Adipocyte (in vitro differentiated cells): ENCODE measurements around the gene REXO1.
"Not testable (repeated sequence)": the region's sequence is repeated elsewhere in the genome, so short reads cannot be mapped to it uniquely, and the experiment has no call there.

Source experiments
- DNase-seq: peaks from one replicate; pipeline ENCODE4 v3.0.0-alpha.2; 2015; ENCODE audit warnings: low read depth
- H3K27me3 ChIP-seq: replicated peaks from 2 replicates; pipeline ENCODE4 v1.7.0; 2013; ENCODE audit warnings: mild to moderate bottlenecking, low read length, moderate library complexity; ENCODE audit not compliant: control insufficient read depth, insufficient read depth
- H3K36me3 ChIP-seq: 2 replicates; pipeline ENCODE4 v1.7.0; 2013; ENCODE audit warnings: low read length, mild to moderate bottlenecking, moderate library complexity; ENCODE audit not compliant: control insufficient read depth, insufficient read depth, severe bottlenecking
- H3K4me1 ChIP-seq: 2 replicates; pipeline ENCODE4 v1.7.0; 2013; ENCODE audit warnings: mild to moderate bottlenecking, low read length, moderate library complexity; ENCODE audit not compliant: control insufficient read depth, insufficient read depth
- H3K4me3 ChIP-seq: 2 replicates; pipeline ENCODE4 v1.7.0; 2013; ENCODE audit warnings: mild to moderate bottlenecking, low read length, moderate library complexity
- H3K9ac ChIP-seq: 2 replicates; pipeline ENCODE4 v1.7.0; 2013; ENCODE audit warnings: mild to moderate bottlenecking, low read length, moderate library complexity
- H3K9me3 ChIP-seq: 2 replicates; pipeline ENCODE4 v1.7.0; 2013; ENCODE audit warnings: mild to moderate bottlenecking, low read length, moderate library complexity; ENCODE audit not compliant: control insufficient read depth

The REXO1 gene

GRCh38 chr19:1875265-1875645, 27.0 kb upstream of the REXO1 start:
- H3K9ac ChIP-seq, result peak overlapping the region; percentile 98
- peaks cover 27% of the 10 kb centered on the region for H3K4me1 ChIP-seq
- H3K4me3 ChIP-seq, result peak overlapping the region; percentile 92
- not testable (repeated sequence) for DNase-seq, H3K36me3 ChIP-seq, H3K27me3 ChIP-seq, H3K9me3 ChIP-seq

- Histone ChIP-seq H3K36me3 (peaks cover 4% of the 10 kb centered on the region), H3K4me3 (peak overlapping the region; percentile 92), H3K9ac (peak overlapping the region; percentile 98), H3K27me3 (no peaks in the 10 kb centered on the region), H3K9me3 (no peaks in the 10 kb centered on the region), H3K4me1 (peaks cover 27% of the 10 kb centered on the region)
- no peak for DNase-seq
Observed at GRCh38 chr19:1874554-1875185, 26.4 kb upstream of the REXO1 start.

GRCh38 chr19:1873524-1874473, 25.5 kb upstream of the REXO1 start:
- peak overlapping the region; percentile 92 for H3K4me3 ChIP-seq

DNA sequence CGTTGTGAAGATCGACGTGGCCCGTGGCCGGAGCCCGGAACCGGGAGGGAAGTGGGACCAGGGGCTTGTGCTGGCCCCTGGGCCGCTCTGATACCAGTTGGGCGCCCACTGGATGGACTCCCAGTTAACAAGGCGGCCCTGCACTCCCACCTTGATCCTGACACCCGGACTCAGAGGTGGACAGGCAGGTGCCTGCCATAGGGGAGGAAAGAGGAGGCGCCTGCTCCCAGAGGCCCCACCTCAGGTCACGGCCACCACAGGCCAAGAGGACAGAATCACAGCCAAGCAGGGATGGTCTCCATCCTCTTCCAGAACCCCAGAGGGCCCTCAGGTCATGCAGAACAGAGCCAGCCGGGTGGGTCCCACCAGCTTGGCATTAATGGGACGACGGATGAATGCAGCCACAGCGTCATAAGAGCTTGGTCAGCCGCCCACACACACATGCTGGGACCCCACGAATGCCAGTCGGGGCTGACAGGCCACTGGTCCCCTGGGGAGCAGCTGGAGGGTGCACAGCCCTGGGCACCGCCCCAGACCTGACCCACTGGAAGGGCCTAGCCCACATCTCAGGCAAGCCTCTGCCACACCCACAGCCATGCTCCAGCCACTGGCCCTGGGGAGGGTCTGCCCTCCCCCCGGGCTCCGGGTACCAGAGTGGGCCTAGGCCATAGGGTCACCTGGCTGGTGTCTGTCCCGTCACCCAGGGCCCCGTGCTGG, 24.7 kb upstream of the REXO1 start:
- H3K27me3 ChIP-seq, result no peaks in the 10 kb centered on the region
- peak overlapping the region; percentile 92 for H3K4me3 ChIP-seq
- peaks cover 4% of the 10 kb centered on the region for H3K36me3 ChIP-seq
- H3K9ac ChIP-seq, result peak overlapping the region; percentile 98
- H3K9me3 ChIP-seq, result no peaks in the 10 kb centered on the region
- no peak for DNase-seq
- peaks cover 27% of the 10 kb centered on the region for H3K4me1 ChIP-seq

More at GRCh38 chr19:1873524-1874473, 25.5 kb upstream of the REXO1 start:
- Histone ChIP-seq H3K4me1 (peaks cover 27% of the 10 kb centered on the region), H3K9ac (peak overlapping the region; percentile 98), H3K36me3 (peaks cover 4% of the 10 kb centered on the region), H3K9me3 (no peaks in the 10 kb centered on the region), H3K27me3 (no peaks in the 10 kb centered on the region)
- DNase-seq, result no peak

- H3K27me3 ChIP-seq, result no peaks in the 10 kb centered on the region
- peaks cover 4% of the 10 kb centered on the region for H3K36me3 ChIP-seq
- H3K9ac ChIP-seq, result no peak overlapping the region
- DNase-seq, result no peak
- peaks cover 27% of the 10 kb centered on the region for H3K4me1 ChIP-seq
- H3K4me3 ChIP-seq, result no peak overlapping the region
- no peaks in the 10 kb centered on the region for H3K9me3 ChIP-seq
Observed at GRCh38 chr19:1871630-1872029, 23.3 kb upstream of the REXO1 start.

GRCh38 chr19:1871140-1871597, 22.9 kb upstream of the REXO1 start:
- no peak for DNase-seq
- Histone ChIP-seq H3K27me3 (no peaks in the 10 kb centered on the region), H3K36me3 (peaks cover 4% of the 10 kb centered on the region), H3K9ac (no peak overlapping the region), H3K9me3 (no peaks in the 10 kb centered on the region), H3K4me3 (no peak overlapping the region), H3K4me1 (peaks cover 22% of the 10 kb centered on the region)

DNA sequence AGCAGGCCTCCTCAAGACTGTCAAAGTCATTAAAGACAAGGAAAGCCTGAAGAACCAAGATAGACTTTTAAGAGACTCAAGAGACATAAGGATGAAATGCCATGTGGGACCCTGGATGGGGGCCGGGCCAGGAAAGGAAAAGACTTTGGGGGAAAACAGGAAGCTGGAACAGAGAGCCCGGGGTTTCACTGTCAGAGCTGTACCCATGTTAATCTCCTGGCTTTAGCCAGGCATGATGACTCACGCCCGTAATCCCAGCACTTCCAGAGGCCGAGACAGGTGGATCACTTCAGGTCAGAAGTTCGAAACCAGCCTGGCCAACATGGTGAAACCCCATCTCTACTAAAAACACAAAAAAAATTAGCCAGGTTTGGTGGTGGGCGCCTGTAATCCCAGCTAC, 20.7 kb upstream of the REXO1 start:
- H3K4me3 ChIP-seq, result no peak overlapping the region
- no peaks in the 10 kb centered on the region for H3K27me3 ChIP-seq
- peaks cover 4% of the 10 kb centered on the region for H3K36me3 ChIP-seq
- H3K9ac ChIP-seq, result no peak overlapping the region
- H3K9me3 ChIP-seq, result no peaks in the 10 kb centered on the region
- DNase-seq, result no peak
- H3K4me1 ChIP-seq, result peaks cover 16% of the 10 kb centered on the region

GRCh38 chr19:1867349-1867724, 19.1 kb upstream of the REXO1 start:
- Histone ChIP-seq H3K9me3 (no peaks in the 10 kb centered on the region), H3K4me3 (no peak overlapping the region), H3K4me1 (peaks cover 3% of the 10 kb centered on the region), H3K27me3 (no peaks in the 10 kb centered on the region), H3K36me3 (peaks cover 4% of the 10 kb centered on the region), H3K9ac (no peak overlapping the region)
- no peak for DNase-seq

GRCh38 chr19:1866693-1867348, 18.5 kb upstream of the REXO1 start:
- H3K27me3 ChIP-seq, result no peaks in the 10 kb centered on the region
- peaks cover 3% of the 10 kb centered on the region for H3K4me1 ChIP-seq
- DNase-seq, result no peak
- no peak overlapping the region for H3K9ac ChIP-seq
- peaks cover 4% of the 10 kb centered on the region for H3K36me3 ChIP-seq
- H3K9me3 ChIP-seq, result no peaks in the 10 kb centered on the region
- H3K4me3 ChIP-seq, result no peak overlapping the region

- Histone ChIP-seq H3K9me3 (no peaks in the 10 kb centered on the region), H3K36me3 (no peaks in the 10 kb centered on the region), H3K9ac (peak overlapping the region; percentile 89), H3K27me3 (no peaks in the 10 kb centered on the region), H3K4me3 (peak overlapping the region; percentile 84), H3K4me1 (peaks cover 15% of the 10 kb centered on the region)
- DNase-seq, result no peak
Observed at GRCh38 chr19:1865172-1866010, 17.1 kb upstream of the REXO1 start.
